CD14-positive monocyte (primary cell): ENCODE data around the gene FBXO28. TPM values are rescaled to one million over a fixed set of nuclear protein-coding genes. Genes with fewer than 3 reads are reported as not detected.

ENCODE experiments used
- DNase-seq, 3 donors: peaks; one replicate each; pipeline ENCODE4 v3.0.0-alpha.2; 2011 to 2022
- H2AFZ ChIP-seq: 2 replicates; pipeline ENCODE4 v1.6.0; 2012; ENCODE audit warnings: mild to moderate bottlenecking, low read depth, low read length, inconsistent platforms; ENCODE audit not compliant: insufficient read depth, poor library complexity, severe bottlenecking
- H3K27ac ChIP-seq, 2 donors: 1 replicate in 1 of 2; 2 replicates in 1 of 2; pipeline ENCODE4 v1.5.1; 2012 to 2013; ENCODE audit warnings: low read length in 2 of 2, control low read depth in 1 of 2, inconsistent platforms in 1 of 2, low read depth in 1 of 2, mild to moderate bottlenecking in 1 of 2
- H3K27me3 ChIP-seq, 2 donors: one replicate each; pipeline versions ENCODE4 v1.6.0 to v1.6.1; 2011 to 2013; ENCODE audit warnings: low read length in 2 of 2; ENCODE audit not compliant: control insufficient read depth in 2 of 2, insufficient read depth in 2 of 2
- H3K36me3 ChIP-seq, 2 donors: replicated peaks in 1 of 2; 1 replicate in 1 of 2; 2 replicates in 1 of 2; pipeline versions ENCODE4 v1.5.1 to v1.6.1; 2012 to 2013; ENCODE audit warnings: low read length in 2 of 2, control low read depth in 1 of 2, inconsistent platforms in 1 of 2, mild to moderate bottlenecking in 1 of 2; ENCODE audit not compliant: insufficient read depth in 2 of 2, control insufficient read depth in 1 of 2
- H3K4me1 ChIP-seq, 2 donors: 1 replicate in 1 of 2; 2 replicates in 1 of 2; pipeline versions ENCODE4 v1.5.1 to v1.6.1; 2012 to 2013; ENCODE audit warnings: low read length in 2 of 2, control low read depth in 1 of 2, inconsistent platforms in 1 of 2, mild to moderate bottlenecking in 1 of 2, moderate library complexity in 1 of 2; ENCODE audit not compliant: insufficient read depth in 2 of 2, control insufficient read depth in 1 of 2
- H3K4me2 ChIP-seq: replicated peaks from 2 replicates; pipeline ENCODE3; 2012; ENCODE audit warnings: low read length, moderate library complexity, mild to moderate bottlenecking; ENCODE audit not compliant: poor library complexity, severe bottlenecking; ENCODE audit errors: extremely low read depth
- H3K4me3 ChIP-seq, 3 experiments: fragments of 200-600 bp in 1 of 3; sonication (generic) in 1 of 3; replicated peaks in 1 of 3; 1 replicate in 2 of 3; 2 replicates in 1 of 3; pipeline ENCODE4 v1.5.1; 2011 to 2013; ENCODE audit warnings: low read length in 3 of 3, mild to moderate bottlenecking in 3 of 3, control low read depth in 2 of 3, low read depth in 2 of 3, inconsistent platforms in 1 of 3, moderate library complexity in 1 of 3
- H3K79me2 ChIP-seq: 2 replicates; pipeline ENCODE4 v1.6.0; 2012; ENCODE audit warnings: mild to moderate bottlenecking, control low read depth, inconsistent platforms, low read length, moderate library complexity; ENCODE audit not compliant: insufficient read depth
- H3K9ac ChIP-seq: 2 replicates; pipeline ENCODE4 v1.6.0; 2017; ENCODE audit warnings: low read length, mild to moderate bottlenecking; ENCODE audit not compliant: insufficient read depth, poor library complexity, severe bottlenecking
- H3K9me3 ChIP-seq, 2 donors: replicated peaks in 1 of 2; 1 replicate in 1 of 2; 2 replicates in 1 of 2; pipeline versions ENCODE4 v1.5.1 to v1.6.1; 2012 to 2013; ENCODE audit warnings: low read length in 2 of 2, control low read depth in 1 of 2; ENCODE audit not compliant: control insufficient read depth in 1 of 2, insufficient read depth in 1 of 2
- H4K20me1 ChIP-seq: 2 replicates; pipeline ENCODE4 v1.6.0; 2012; ENCODE audit warnings: mild to moderate bottlenecking, low read length, control low read depth, moderate library complexity; ENCODE audit not compliant: insufficient read depth
- H3K27ac Mint-ChIP-seq, 7 donors: one replicate each; pipeline ENCODE4 v1.8.0; 2020; ENCODE audit warnings: mild to moderate bottlenecking in 7 of 7, mixed read lengths in 7 of 7, moderate library complexity in 6 of 7, inconsistent platforms in 2 of 7
- H3K27me3 Mint-ChIP-seq, 3 donors: one replicate each; pipeline ENCODE4 v1.8.0; 2021 to 2022; ENCODE audit warnings: low read depth in 3 of 3, mild to moderate bottlenecking in 3 of 3, mixed read lengths in 3 of 3, moderate library complexity in 3 of 3, inconsistent platforms in 1 of 3
- H3K36me3 Mint-ChIP-seq, 2 donors: one replicate each; pipeline ENCODE4 v1.8.0; 2020; ENCODE audit warnings: mixed read lengths in 2 of 2, inconsistent platforms in 1 of 2, mild to moderate bottlenecking in 1 of 2
- H3K4me1 Mint-ChIP-seq: one replicate; pipeline ENCODE4 v1.8.0; 2020; ENCODE audit warnings: mild to moderate bottlenecking, mixed read lengths
- H3K4me3 Mint-ChIP-seq, 2 donors: one replicate each; pipeline ENCODE4 v1.8.0; 2020; ENCODE audit warnings: mild to moderate bottlenecking in 2 of 2, mixed read lengths in 2 of 2, moderate library complexity in 1 of 2
- H3K9me3 Mint-ChIP-seq, 7 donors: one replicate each; pipeline ENCODE4 v1.8.0; 2020 to 2022; ENCODE audit warnings: mixed read lengths in 7 of 7, mild to moderate bottlenecking in 6 of 7, moderate library complexity in 6 of 7, inconsistent platforms in 2 of 7
- WGBS: methylation state at CpG from one replicate; pipeline ENCODE4 v1.1.5; 2013; ENCODE audit warnings: missing lambda C conversion rate; ENCODE audit not compliant: insufficient coverage; 5-methylcytosine and 5-hydroxymethylcytosine counted together
- intact Hi-C, 2 donors: fragments of 100-400 bp; cut with micrococcal nuclease; formaldehyde crosslinking; loops; one replicate each; pipeline versions ENCODE4 v1.15.0 to v1.15.1; 2023
- polyA plus RNA-seq, 3 donors: library from polyadenylated mRNA; depleted of rRNA in 1 of 3; unstranded in 2 of 3; stranded (reverse) in 1 of 3; fragments of 300-500 nt in 2 of 3; fragments of >200 nt in 1 of 3; fragmentation: Illumina TruSeq in 2 of 3; gene quantifications; 1 replicate in 2 of 3; 2 replicates in 1 of 3; pipeline ENCODE4 v1.2.3, GENCODE V29; 2012 to 2021
- TF ChIP-seq, protein P1 (sequence below): fragments of 200-600 bp; IDR thresholded peaks from one replicate; pipeline ENCODE4 v1.8.0; 2022; ENCODE audit warnings: antibody characterized with exemption, mild to moderate bottlenecking

The FBXO28 gene
- polyA plus RNA-seq, 3 donors = 12.9 to 15.8 (median 13.0) TPM

DNA sequence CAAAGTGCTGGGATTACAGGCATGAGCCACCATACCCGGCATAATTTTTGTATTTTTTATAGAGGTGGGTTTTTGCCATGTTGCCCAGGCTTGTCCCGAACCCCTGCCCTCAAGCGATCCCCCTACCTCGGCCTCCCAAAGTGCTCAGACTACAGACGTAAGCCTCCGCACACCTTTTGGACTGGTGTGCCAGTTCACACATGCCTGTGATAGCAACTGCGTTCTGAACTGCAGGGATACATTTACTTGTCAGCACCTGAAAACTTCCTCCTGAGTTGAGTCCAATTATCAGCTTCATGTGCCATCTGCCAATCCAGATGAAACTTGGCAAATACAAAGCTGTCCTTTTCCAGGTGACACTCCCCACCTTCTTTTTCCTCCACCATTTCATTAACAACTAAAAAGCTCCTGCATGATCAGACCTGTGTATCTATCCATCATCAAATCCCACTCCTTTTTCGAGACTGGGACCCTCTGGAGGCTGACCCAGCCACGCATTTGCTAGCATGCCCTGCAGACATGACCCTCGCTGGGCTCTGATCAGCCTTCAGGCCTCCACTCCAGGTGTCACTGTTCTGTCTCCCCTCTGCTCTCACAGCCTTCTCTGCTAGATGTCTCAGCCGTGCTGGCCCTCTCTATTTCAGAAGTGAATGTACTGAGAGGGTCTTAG is 67.0 kb downstream of the FBXO28 start:
- WGBS = 97% methylated on average over 9 of the region's 11 CpGs
- Mint-ChIP-seq H3K4me3 (no peak overlapping the region), H3K27me3 (peaks cover 0 to 4% (median 2%) of the 10 kb centered on the region in 3 donors), H3K4me1 (peaks cover 29% of the 10 kb centered on the region), H3K27ac (no peak overlapping the region), H3K9me3 (no peaks in the 10 kb centered on the region), H3K36me3 (peaks cover 0 to 8% of the 10 kb centered on the region in 2 donors)
- Histone ChIP-seq H3K9ac (no peak overlapping the region), H3K4me2 (no peak overlapping the region), H3K27me3 (no peaks in the 10 kb centered on the region), H4K20me1 (peaks cover 24% of the 10 kb centered on the region), H3K36me3 (no peaks in the 10 kb centered on the region), H3K27ac (no peak overlapping the region), H2AFZ (no peak overlapping the region), H3K4me1 (peaks cover 28 to 32% of the 10 kb centered on the region in 2 donors), H3K9me3 (no peaks in the 10 kb centered on the region), H3K79me2 (peaks cover 28% of the 10 kb centered on the region), H3K4me3 (no peak overlapping the region)
- TF ChIP-seq, protein P1, sequence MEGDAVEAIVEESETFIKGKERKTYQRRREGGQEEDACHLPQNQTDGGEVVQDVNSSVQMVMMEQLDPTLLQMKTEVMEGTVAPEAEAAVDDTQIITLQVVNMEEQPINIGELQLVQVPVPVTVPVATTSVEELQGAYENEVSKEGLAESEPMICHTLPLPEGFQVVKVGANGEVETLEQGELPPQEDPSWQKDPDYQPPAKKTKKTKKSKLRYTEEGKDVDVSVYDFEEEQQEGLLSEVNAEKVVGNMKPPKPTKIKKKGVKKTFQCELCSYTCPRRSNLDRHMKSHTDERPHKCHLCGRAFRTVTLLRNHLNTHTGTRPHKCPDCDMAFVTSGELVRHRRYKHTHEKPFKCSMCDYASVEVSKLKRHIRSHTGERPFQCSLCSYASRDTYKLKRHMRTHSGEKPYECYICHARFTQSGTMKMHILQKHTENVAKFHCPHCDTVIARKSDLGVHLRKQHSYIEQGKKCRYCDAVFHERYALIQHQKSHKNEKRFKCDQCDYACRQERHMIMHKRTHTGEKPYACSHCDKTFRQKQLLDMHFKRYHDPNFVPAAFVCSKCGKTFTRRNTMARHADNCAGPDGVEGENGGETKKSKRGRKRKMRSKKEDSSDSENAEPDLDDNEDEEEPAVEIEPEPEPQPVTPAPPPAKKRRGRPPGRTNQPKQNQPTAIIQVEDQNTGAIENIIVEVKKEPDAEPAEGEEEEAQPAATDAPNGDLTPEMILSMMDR = no peak
- DNase-seq = no peak
- intact Hi-C loops = loop anchor here in 1 of 2 donors (5.0 kb wide), 1 partner anchor 36 kb away; no protein-coding TSS in a partner anchor

DNA sequence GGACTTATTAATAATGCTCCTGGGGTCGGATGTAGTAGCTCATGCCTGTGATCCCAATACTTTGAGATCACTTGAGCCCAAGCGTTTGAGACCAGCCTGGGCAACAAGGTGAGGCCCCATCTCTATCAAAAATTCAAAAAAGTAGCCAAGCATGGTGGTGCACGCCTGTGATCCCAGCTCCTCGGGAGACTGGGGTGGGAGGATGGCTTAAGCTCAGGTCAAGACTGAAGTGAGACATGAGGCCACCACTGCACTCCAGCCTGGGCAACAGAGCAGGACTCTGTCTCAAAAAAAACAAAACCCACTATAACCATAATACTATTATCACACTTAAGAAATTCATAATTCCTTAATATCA is 67.5 kb downstream of the FBXO28 start:
- no peak overlapping the region for H2AFZ ChIP-seq
- no peak overlapping the region for H3K9ac ChIP-seq
- Mint-ChIP-seq H3K4me1 (peaks cover 29% of the 10 kb centered on the region), H3K4me3 (no peak overlapping the region), H3K27ac (no peak overlapping the region), H3K27me3 (peaks cover 0 to 2% (median 1%) of the 10 kb centered on the region in 3 donors), H3K36me3 (peaks cover 0 to 13% of the 10 kb centered on the region in 2 donors), H3K9me3 (no peaks in the 10 kb centered on the region)
- no peak overlapping the region for H3K27ac ChIP-seq
- no peak for DNase-seq
- H4K20me1 ChIP-seq = peaks cover 29% of the 10 kb centered on the region
- peaks cover 0 to 3% of the 10 kb centered on the region in 2 donors for H3K36me3 ChIP-seq
- H3K4me3 ChIP-seq = no peak overlapping the region
- H3K9me3 ChIP-seq = no peaks in the 10 kb centered on the region
- H3K27me3 ChIP-seq = no peaks in the 10 kb centered on the region
- peaks cover 33% of the 10 kb centered on the region for H3K79me2 ChIP-seq
- intact Hi-C loops = loop anchor here in 1 of 2 donors (5.0 kb wide), 1 partner anchor 36 kb away; no protein-coding TSS in a partner anchor
- no peak overlapping the region for H3K4me2 ChIP-seq
- H3K4me1 ChIP-seq = peaks cover 27 to 33% of the 10 kb centered on the region in 2 donors
- WGBS = 100% methylated on average over 2 of the region's 4 CpGs
- TF ChIP-seq, protein P1 = no peak
